SK-N-MC (cell line): ENCODE data around the gene MED22.

Experiments used
- EZH2 ChIP-seq: fragments of 200-600 bp; sonication (generic); IDR thresholded peaks from one replicate; pipeline ENCODE4 v1.6.1; 2017; ENCODE audit warnings: antibody characterized with exemption
- FOXP2 ChIP-seq: optimal IDR thresholded peaks from 2 replicates; pipeline ENCODE3; 2011; ENCODE audit warnings: mild to moderate bottlenecking, moderate library complexity; ENCODE audit not compliant: insufficient read depth; ENCODE audit errors: extremely low read length, control extremely low read depth
- POLR2AphosphoS5 ChIP-seq: IDR thresholded peaks from 2 replicates; pipeline ENCODE4 v1.6.1; 2012; ENCODE audit warnings: mild to moderate bottlenecking, low read depth, low read length, borderline replicate concordance

DNA sequence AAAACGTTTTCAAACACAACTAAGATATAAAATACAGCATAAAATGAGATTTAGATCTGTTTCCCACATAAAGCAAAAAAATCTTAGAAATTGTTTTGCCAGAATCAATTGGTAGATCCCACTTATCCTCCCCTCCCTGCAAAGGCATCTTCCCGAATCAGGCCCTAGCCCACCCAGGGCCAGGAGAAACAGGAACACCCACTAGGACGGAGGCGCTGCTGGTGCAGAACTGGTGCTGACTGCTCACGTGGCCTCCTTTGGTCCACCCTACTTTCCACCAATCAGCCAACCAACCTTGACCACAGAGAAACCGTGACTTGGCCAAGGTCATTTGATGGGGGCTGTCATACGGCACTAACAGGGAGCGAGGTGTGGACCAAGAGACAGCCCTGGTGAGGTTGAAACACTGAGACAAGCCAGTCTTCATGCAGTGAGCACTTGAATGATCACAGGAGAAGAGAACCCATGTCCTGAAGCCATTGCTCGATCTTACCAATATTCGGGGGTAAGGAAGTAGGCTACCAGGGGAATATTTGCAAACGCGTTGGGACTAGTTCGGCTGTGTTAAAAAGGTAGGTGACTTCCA lies 13.7 kb upstream of the MED22 start:
- TF ChIP-seq POLR2AphosphoS5 (no peak), FOXP2 (no peak), EZH2 (no peak)
